ENCODE results near the gene REXO1. TPM values are rescaled to one million over a fixed set of nuclear protein-coding genes. Genes with fewer than 3 reads are reported as not detected.

REXO1 gene
- total and polyA plus RNA-seq, 2 donors (not counting 1 experiment from before 2014, with no cell fraction given): 6.1 to 6.8 TPM

- Histone ChIP-seq H3K4me2 (ENCODE audit: extremely low read depth, insufficient read depth, low read length) (no peak overlapping the region), H3K27me3 (ENCODE audit: control insufficient read depth, insufficient read depth, low read length) (peaks cover 25% of the 10 kb centered on the region), H3K36me3 (ENCODE audit: control insufficient read depth, insufficient read depth, low read length) (no peaks in the 10 kb centered on the region), H2AFZ (ENCODE audit: low read length) (no peak overlapping the region), H3K9me3 (ENCODE audit: control insufficient read depth, insufficient read depth, low read depth, low read length) (no peaks in the 10 kb centered on the region), H3K79me2 (ENCODE audit: control insufficient read depth, insufficient read depth, low read length) (no peaks in the 10 kb centered on the region), H3K27ac (ENCODE audit: insufficient read depth, low read length) (no peak overlapping the region), H3K4me3 (replicated peaks in 1 of 4; ENCODE audit: control extremely low read depth in 1 of 4, insufficient read depth in 1 of 4, low read depth in 3 of 4, low read length in 4 of 4) (no peak overlapping the region), H3K9ac (ENCODE audit: insufficient read depth, low read length) (no peak overlapping the region), H3K4me1 (ENCODE audit: control insufficient read depth, extremely low read depth, insufficient read depth, low read length) (no peaks in the 10 kb centered on the region), H4K20me1 (ENCODE audit: control insufficient read depth, extremely low read depth, insufficient read depth, low read length) (no peaks in the 10 kb centered on the region)
- TF ChIP-seq, protein P1, sequence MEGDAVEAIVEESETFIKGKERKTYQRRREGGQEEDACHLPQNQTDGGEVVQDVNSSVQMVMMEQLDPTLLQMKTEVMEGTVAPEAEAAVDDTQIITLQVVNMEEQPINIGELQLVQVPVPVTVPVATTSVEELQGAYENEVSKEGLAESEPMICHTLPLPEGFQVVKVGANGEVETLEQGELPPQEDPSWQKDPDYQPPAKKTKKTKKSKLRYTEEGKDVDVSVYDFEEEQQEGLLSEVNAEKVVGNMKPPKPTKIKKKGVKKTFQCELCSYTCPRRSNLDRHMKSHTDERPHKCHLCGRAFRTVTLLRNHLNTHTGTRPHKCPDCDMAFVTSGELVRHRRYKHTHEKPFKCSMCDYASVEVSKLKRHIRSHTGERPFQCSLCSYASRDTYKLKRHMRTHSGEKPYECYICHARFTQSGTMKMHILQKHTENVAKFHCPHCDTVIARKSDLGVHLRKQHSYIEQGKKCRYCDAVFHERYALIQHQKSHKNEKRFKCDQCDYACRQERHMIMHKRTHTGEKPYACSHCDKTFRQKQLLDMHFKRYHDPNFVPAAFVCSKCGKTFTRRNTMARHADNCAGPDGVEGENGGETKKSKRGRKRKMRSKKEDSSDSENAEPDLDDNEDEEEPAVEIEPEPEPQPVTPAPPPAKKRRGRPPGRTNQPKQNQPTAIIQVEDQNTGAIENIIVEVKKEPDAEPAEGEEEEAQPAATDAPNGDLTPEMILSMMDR (conservative IDR thresholded peaks at IDR 0.05 in 1 of 2, IDR thresholded peaks at IDR 0.05 in 1 of 2; ENCODE audit: low read depth in 1 of 2, low read length in 2 of 2): no peak
- peak; percentile 45 for TF ChIP-seq EZH2 (IDR thresholded peaks at IDR 0.05; ENCODE audit: low read length, missing control alignments)
- DNase-seq (ENCODE audit: low read depth in 2 of 2): no peak
Measured at GRCh38 chr19:1775951-1776605, 72.2 kb downstream of the REXO1 start.

DNA sequence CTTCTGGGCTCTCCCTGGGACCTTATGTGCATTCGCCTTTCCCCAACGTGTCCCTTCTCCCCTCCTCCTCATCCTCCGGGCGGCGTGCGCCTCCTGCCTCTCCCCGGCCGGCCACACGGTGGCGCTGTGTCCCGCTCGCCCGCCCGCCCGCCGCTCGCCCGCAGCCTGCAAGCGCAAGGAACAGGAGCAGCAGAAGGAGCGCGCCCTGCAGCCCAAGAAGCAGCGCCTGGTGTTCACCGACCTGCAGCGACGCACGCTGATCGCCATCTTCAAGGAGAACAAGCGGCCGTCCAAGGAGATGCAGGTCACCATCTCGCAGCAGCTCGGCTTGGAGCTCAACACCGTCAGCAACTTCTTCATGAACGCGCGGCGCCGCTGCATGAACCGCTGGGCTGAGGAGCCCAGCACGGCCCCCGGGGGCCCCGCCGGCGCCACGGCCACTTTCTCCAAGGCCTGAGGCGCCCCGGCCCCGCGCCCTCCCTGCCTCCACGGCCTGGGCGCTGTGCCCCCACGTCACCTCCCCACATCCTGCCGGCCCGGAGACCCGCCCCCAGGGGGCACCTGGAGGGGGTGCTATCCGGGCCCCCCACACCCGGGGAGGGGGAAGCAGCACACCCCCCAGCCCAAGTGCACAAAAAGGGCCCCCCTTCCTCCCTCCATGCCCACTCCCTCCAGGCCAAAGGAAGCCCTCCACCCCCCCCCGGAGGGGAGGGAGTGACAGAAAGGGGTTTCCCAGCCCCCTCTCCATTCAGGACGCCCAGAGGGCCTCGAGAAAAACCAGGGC lies 73.1 kb downstream of the REXO1 start:
- Histone ChIP-seq H3K79me2 (ENCODE audit: control insufficient read depth, insufficient read depth, low read length) (no peaks in the 10 kb centered on the region), H3K27ac (ENCODE audit: insufficient read depth, low read length) (no peak overlapping the region), H3K27me3 (ENCODE audit: control insufficient read depth, insufficient read depth, low read length) (peaks cover 25% of the 10 kb centered on the region), H3K4me3 (replicated peaks in 1 of 4; ENCODE audit: control extremely low read depth in 1 of 4, insufficient read depth in 1 of 4, low read depth in 3 of 4, low read length in 4 of 4) (no peak overlapping the region), H3K4me1 (ENCODE audit: control insufficient read depth, extremely low read depth, insufficient read depth, low read length) (no peaks in the 10 kb centered on the region), H4K20me1 (ENCODE audit: control insufficient read depth, extremely low read depth, insufficient read depth, low read length) (no peaks in the 10 kb centered on the region), H3K4me2 (ENCODE audit: extremely low read depth, insufficient read depth, low read length) (no peak overlapping the region), H2AFZ (ENCODE audit: low read length) (no peak overlapping the region), H3K36me3 (ENCODE audit: control insufficient read depth, insufficient read depth, low read length) (no peaks in the 10 kb centered on the region), H3K9ac (ENCODE audit: insufficient read depth, low read length) (no peak overlapping the region), H3K9me3 (ENCODE audit: control insufficient read depth, insufficient read depth, low read depth, low read length) (no peaks in the 10 kb centered on the region)
- peak; percentile 69 for TF ChIP-seq EZH2 (IDR thresholded peaks at IDR 0.05; ENCODE audit: low read length, missing control alignments)
- TF ChIP-seq, protein P1 (conservative IDR thresholded peaks at IDR 0.05 in 1 of 2, IDR thresholded peaks at IDR 0.05 in 1 of 2; ENCODE audit: low read depth in 1 of 2, low read length in 2 of 2): peak; percentile 19 to 29
- no peak for DNase-seq (ENCODE audit: low read depth in 2 of 2)

GRCh38 chr19:1773184-1773583 lies 75.1 kb downstream of the REXO1 start:
- no peak for TF ChIP-seq EZH2 (IDR thresholded peaks at IDR 0.05; ENCODE audit: low read length, missing control alignments)
- TF ChIP-seq, protein P1 (conservative IDR thresholded peaks at IDR 0.05 in 1 of 2, IDR thresholded peaks at IDR 0.05 in 1 of 2; ENCODE audit: low read depth in 1 of 2, low read length in 2 of 2): no peak
- Histone ChIP-seq H3K4me2 (ENCODE audit: extremely low read depth, insufficient read depth, low read length) (no peak overlapping the region), H3K9me3 (ENCODE audit: control insufficient read depth, insufficient read depth, low read depth, low read length) (no peaks in the 10 kb centered on the region), H3K27ac (ENCODE audit: insufficient read depth, low read length) (no peak overlapping the region), H3K79me2 (ENCODE audit: control insufficient read depth, insufficient read depth, low read length) (no peaks in the 10 kb centered on the region), H3K4me1 (ENCODE audit: control insufficient read depth, extremely low read depth, insufficient read depth, low read length) (no peaks in the 10 kb centered on the region), H3K27me3 (ENCODE audit: control insufficient read depth, insufficient read depth, low read length) (peaks cover 21% of the 10 kb centered on the region), H3K9ac (ENCODE audit: insufficient read depth, low read length) (no peak overlapping the region), H2AFZ (ENCODE audit: low read length) (no peak overlapping the region), H4K20me1 (ENCODE audit: control insufficient read depth, extremely low read depth, insufficient read depth, low read length) (no peaks in the 10 kb centered on the region), H3K4me3 (replicated peaks in 1 of 4; ENCODE audit: control extremely low read depth in 1 of 4, insufficient read depth in 1 of 4, low read depth in 3 of 4, low read length in 4 of 4) (no peak overlapping the region), H3K36me3 (ENCODE audit: control insufficient read depth, insufficient read depth, low read length) (no peaks in the 10 kb centered on the region)
- DNase-seq (ENCODE audit: low read depth in 2 of 2): peak in 1 of 2 donors; percentile 83
